HCT116 (cell line): ENCODE measurements around the gene PRM1. TPM values are rescaled to one million over a fixed set of nuclear protein-coding genes. Genes with fewer than 3 reads are reported as not detected.

Experiments used
- ATAC-seq: fragments of 200-7000 bp; cut with Tn5 transposase; 2 replicates; pipeline ENCODE4 v1.9.1; 2020; ENCODE audit warnings: mild to moderate bottlenecking, moderate library complexity
- BruUV-seq: library from RNA; stranded (reverse); fragments of 400-500 nt; replicated peaks from 2 replicates; lab custom pipeline; 2021; lab: Mats Ljungman, UMichigan
- CTCF ChIA-PET: fragments of 300-600 bp; sonication (Branson Sonifier 250); formaldehyde crosslinking; loops from one replicate; lab custom pipeline; 2021; ENCODE audit warnings: antibody characterized with exemption; lab: Charles Lee
- POLR2A ChIA-PET: fragments of 300-600, 350-600 bp; sonication (Branson Sonifier 250); formaldehyde crosslinking; loops from one replicate; lab custom pipeline; 2021; ENCODE audit warnings: antibody characterized with exemption; lab: Charles Lee
- RAD21 ChIA-PET, 2 experiments: fragments of 300-600 bp; sonication (Branson Sonifier 250); formaldehyde crosslinking; loops; one replicate each; lab custom pipeline; 2023; ENCODE audit warnings: low total read pairs in 2 of 2; ENCODE audit not compliant: uncharacterized antibody in 2 of 2, unreplicated experiment in 2 of 2, low non-redundant PET in 1 of 2; lab: Charles Lee
- DNase-seq: peaks from one replicate; pipeline ENCODE4 v3.0.0-alpha.2; 2010; ENCODE audit warnings: low read depth, low spot score
- H2AFZ ChIP-seq: fragments of 200-600 bp; shearing (Covaris generic), sonication (generic); 2 replicates; pipeline ENCODE4 v1.6.1; 2017; ENCODE audit warnings: low read depth, mixed run types, mixed read lengths, antibody characterized with exemption, low read length; ENCODE audit not compliant: poor library complexity, severe bottlenecking
- H3K27ac ChIP-seq: 2 replicates; pipeline ENCODE4 v1.5.1; 2012; ENCODE audit warnings: low read depth, low read length
- H3K27me3 ChIP-seq: fragments of 200-600 bp; sonication (generic); 2 replicates; pipeline ENCODE4 v1.6.1; 2016; ENCODE audit warnings: mixed run types, low read length, mixed read lengths; ENCODE audit not compliant: insufficient read depth
- H3K36me3 ChIP-seq, 2 experiments: fragments of 200-500 bp in 1 of 2; fragments of 200-600 bp in 1 of 2; sonication (Bioruptor generic) in 1 of 2; sonication (generic) in 1 of 2; 2 replicates each; pipeline versions ENCODE4 v1.5.1 to v1.6.1; 2014 to 2016; ENCODE audit warnings: low read length in 2 of 2, inconsistent platforms in 1 of 2, mixed read lengths in 1 of 2, mixed run types in 1 of 2; ENCODE audit not compliant: insufficient read depth in 2 of 2, control insufficient read depth in 1 of 2
- H3K4me1 ChIP-seq, 2 experiments: fragments of 200-600 bp in 1 of 2; sonication (generic) in 1 of 2; 2 replicates each; pipeline versions ENCODE4 v1.5.1 to v1.6.1; 2012 to 2017; ENCODE audit warnings: low read length in 2 of 2, inconsistent platforms in 1 of 2, mild to moderate bottlenecking in 1 of 2, mixed read lengths in 1 of 2, mixed run types in 1 of 2, moderate library complexity in 1 of 2; ENCODE audit not compliant: insufficient read depth in 2 of 2, control insufficient read depth in 1 of 2
- H3K4me2 ChIP-seq: fragments of 200-600 bp; sonication (generic); 2 replicates; pipeline ENCODE4 v1.6.1; 2017; ENCODE audit warnings: mixed run types, low read length, mixed read lengths
- H3K4me3 ChIP-seq, 2 experiments: fragments of 200-600 bp in 1 of 2; sonication (generic) in 1 of 2; replicated peaks in 1 of 2; 2 replicates each; pipeline ENCODE4 v1.5.1; 2011 to 2016; ENCODE audit warnings: low read length in 2 of 2, control low read depth in 1 of 2, low read depth in 1 of 2, mild to moderate bottlenecking in 1 of 2, mixed read lengths in 1 of 2, mixed run types in 1 of 2
- H3K79me2 ChIP-seq: fragments of 200-600 bp; sonication (generic); 2 replicates; pipeline ENCODE4 v1.6.1; 2017; ENCODE audit warnings: mild to moderate bottlenecking, mixed run types, low read length, moderate library complexity, mixed read lengths; ENCODE audit not compliant: insufficient read depth
- H3K9ac ChIP-seq: fragments of 200-600 bp; sonication (generic); 2 replicates; pipeline ENCODE4 v1.6.1; 2016; ENCODE audit warnings: low read length, mixed read lengths
- H3K9me2 ChIP-seq: fragments of 200-600 bp; sonication (generic), shearing (Covaris generic); 2 replicates; pipeline ENCODE4 v1.6.1; 2017; ENCODE audit warnings: mixed run types, mild to moderate bottlenecking, moderate library complexity; ENCODE audit not compliant: insufficient read depth
- H3K9me3 ChIP-seq, 2 experiments: fragments of 200-500 bp in 1 of 2; fragments of 200-600 bp in 1 of 2; sonication (Bioruptor generic) in 1 of 2; sonication (generic) in 1 of 2; 2 replicates each; pipeline ENCODE4 v1.6.1; 2014 to 2017; ENCODE audit warnings: low read length in 2 of 2, mixed read lengths in 2 of 2, inconsistent platforms in 1 of 2, low read depth in 1 of 2, mild to moderate bottlenecking in 1 of 2, mixed run types in 1 of 2, moderate library complexity in 1 of 2; ENCODE audit not compliant: control insufficient read depth in 1 of 2, insufficient read depth in 1 of 2
- H4K20me1 ChIP-seq: fragments of 200-600 bp; sonication (generic), shearing (Covaris generic); 2 replicates; pipeline ENCODE4 v1.6.1; 2017; ENCODE audit warnings: mixed run types, mild to moderate bottlenecking, moderate library complexity; ENCODE audit not compliant: insufficient read depth
- CBX3 ChIP-seq: IDR thresholded peaks from 2 replicates; pipeline ENCODE4 v1.6.1; 2012; ENCODE audit warnings: low read depth
- EZH2 ChIP-seq: fragments of 200-600 bp; sonication (generic); IDR thresholded peaks from 2 replicates; pipeline ENCODE4 v1.6.1; 2017; ENCODE audit warnings: antibody characterized with exemption, mixed run types
- JUND ChIP-seq: IDR thresholded peaks from 2 replicates; pipeline ENCODE4 v1.6.1; 2012
- POLR2AphosphoS5 ChIP-seq: IDR thresholded peaks from 2 replicates; pipeline ENCODE4 v1.6.1; 2011; ENCODE audit warnings: mild to moderate bottlenecking, low read depth, low read length, moderate library complexity
- RAD21 ChIP-seq: IDR thresholded peaks from 2 replicates; pipeline ENCODE4 v1.6.1; 2012; ENCODE audit warnings: low read depth, mild to moderate bottlenecking
- SIN3A ChIP-seq: IDR thresholded peaks from 2 replicates; pipeline ENCODE4 v1.6.1; 2012; ENCODE audit warnings: low read depth
- SP1 ChIP-seq: IDR thresholded peaks from 2 replicates; pipeline ENCODE4 v1.6.1; 2012; ENCODE audit warnings: low read depth
- SRF ChIP-seq: IDR thresholded peaks from 2 replicates; pipeline ENCODE4 v1.6.1; 2012; ENCODE audit warnings: low read depth
- TCF7L2 ChIP-seq: IDR thresholded peaks from 2 replicates; pipeline ENCODE4 v1.7.0; 2011; ENCODE audit warnings: borderline replicate concordance, inconsistent platforms; ENCODE audit not compliant: insufficient read depth, insufficient read length; ENCODE audit errors: extremely low read depth
- YY1 ChIP-seq: IDR thresholded peaks from 2 replicates; pipeline ENCODE4 v1.6.1; 2011; ENCODE audit warnings: low read length, low read depth, moderate library complexity, mild to moderate bottlenecking; ENCODE audit not compliant: insufficient replicate concordance; ENCODE audit errors: extremely low read depth
- ZFX ChIP-seq: fragments of 450-650 bp; IDR thresholded peaks from 2 replicates; pipeline ENCODE4 v1.6.1; 2017
- intact Hi-C: fragments of 100-400 bp; cut with micrococcal nuclease; formaldehyde crosslinking; loops from 2 replicates; pipeline ENCODE4 v1.10.0; 2022
- total RNA-seq: library from RNA; stranded (reverse); gene quantifications from one replicate; pipeline ENCODE4 v1.2.1, GENCODE V29; 2021; ENCODE audit not compliant: unreplicated experiment
- TF ChIP-seq, protein P1 (sequence below): IDR thresholded peaks from 2 replicates; pipeline ENCODE4 v1.6.1; 2012; ENCODE audit warnings: low read depth
- TF ChIP-seq, protein P2 (sequence below): IDR thresholded peaks from 2 replicates; pipeline ENCODE4 v1.6.1; 2011; ENCODE audit warnings: mild to moderate bottlenecking, low read length, moderate library complexity; ENCODE audit not compliant: insufficient replicate concordance; ENCODE audit errors: extremely low read depth
- TF ChIP-seq, protein P3 (sequence below): IDR thresholded peaks from 2 replicates; pipeline ENCODE4 v1.6.1; 2012

Gene PRM1
- total RNA-seq, 1 experiment from 2014 or later: not detected

DNA sequence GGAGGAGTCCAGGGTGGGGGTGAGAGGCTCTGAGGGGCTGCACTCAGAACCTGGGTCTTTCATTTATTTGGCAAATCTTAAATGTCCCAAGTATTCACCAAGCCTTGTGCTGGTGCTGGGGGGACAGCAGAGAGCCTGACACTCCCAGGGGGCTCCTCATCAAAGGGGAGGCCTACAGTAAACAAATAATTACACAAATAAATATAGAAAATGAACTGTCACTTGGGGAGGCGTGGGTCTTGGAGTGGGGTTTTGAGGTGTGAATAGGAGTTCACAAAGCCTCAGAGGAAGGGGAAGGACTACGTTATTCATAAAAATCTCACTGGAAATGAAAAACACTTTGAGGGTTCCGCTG is 15.2 kb upstream of the PRM1 start:
- ChIA-PET RAD21 (no interaction called here), POLR2A (no interaction called here), CTCF (interaction anchor here (0.9 kb wide), 1 partner anchor 40 kb away, joined by 4 read pairs; the partner anchor contains the start of gene SOCS1)
- intact Hi-C loops: no loop called here
- no peaks in the 10 kb centered on the region for H3K79me2 ChIP-seq
- no peak for DNase-seq
- TF ChIP-seq SP1 (no peak), SIN3A (no peak), JUND (no peak), ZFX (no peak), RAD21 (no peak), TCF7L2 (no peak), POLR2AphosphoS5 (no peak), YY1 (no peak), CBX3 (no peak), SRF (no peak), EZH2 (no peak)
- TF ChIP-seq, protein P1, sequence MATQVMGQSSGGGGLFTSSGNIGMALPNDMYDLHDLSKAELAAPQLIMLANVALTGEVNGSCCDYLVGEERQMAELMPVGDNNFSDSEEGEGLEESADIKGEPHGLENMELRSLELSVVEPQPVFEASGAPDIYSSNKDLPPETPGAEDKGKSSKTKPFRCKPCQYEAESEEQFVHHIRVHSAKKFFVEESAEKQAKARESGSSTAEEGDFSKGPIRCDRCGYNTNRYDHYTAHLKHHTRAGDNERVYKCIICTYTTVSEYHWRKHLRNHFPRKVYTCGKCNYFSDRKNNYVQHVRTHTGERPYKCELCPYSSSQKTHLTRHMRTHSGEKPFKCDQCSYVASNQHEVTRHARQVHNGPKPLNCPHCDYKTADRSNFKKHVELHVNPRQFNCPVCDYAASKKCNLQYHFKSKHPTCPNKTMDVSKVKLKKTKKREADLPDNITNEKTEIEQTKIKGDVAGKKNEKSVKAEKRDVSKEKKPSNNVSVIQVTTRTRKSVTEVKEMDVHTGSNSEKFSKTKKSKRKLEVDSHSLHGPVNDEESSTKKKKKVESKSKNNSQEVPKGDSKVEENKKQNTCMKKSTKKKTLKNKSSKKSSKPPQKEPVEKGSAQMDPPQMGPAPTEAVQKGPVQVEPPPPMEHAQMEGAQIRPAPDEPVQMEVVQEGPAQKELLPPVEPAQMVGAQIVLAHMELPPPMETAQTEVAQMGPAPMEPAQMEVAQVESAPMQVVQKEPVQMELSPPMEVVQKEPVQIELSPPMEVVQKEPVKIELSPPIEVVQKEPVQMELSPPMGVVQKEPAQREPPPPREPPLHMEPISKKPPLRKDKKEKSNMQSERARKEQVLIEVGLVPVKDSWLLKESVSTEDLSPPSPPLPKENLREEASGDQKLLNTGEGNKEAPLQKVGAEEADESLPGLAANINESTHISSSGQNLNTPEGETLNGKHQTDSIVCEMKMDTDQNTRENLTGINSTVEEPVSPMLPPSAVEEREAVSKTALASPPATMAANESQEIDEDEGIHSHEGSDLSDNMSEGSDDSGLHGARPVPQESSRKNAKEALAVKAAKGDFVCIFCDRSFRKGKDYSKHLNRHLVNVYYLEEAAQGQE: no peak
- TF ChIP-seq, protein P2, sequence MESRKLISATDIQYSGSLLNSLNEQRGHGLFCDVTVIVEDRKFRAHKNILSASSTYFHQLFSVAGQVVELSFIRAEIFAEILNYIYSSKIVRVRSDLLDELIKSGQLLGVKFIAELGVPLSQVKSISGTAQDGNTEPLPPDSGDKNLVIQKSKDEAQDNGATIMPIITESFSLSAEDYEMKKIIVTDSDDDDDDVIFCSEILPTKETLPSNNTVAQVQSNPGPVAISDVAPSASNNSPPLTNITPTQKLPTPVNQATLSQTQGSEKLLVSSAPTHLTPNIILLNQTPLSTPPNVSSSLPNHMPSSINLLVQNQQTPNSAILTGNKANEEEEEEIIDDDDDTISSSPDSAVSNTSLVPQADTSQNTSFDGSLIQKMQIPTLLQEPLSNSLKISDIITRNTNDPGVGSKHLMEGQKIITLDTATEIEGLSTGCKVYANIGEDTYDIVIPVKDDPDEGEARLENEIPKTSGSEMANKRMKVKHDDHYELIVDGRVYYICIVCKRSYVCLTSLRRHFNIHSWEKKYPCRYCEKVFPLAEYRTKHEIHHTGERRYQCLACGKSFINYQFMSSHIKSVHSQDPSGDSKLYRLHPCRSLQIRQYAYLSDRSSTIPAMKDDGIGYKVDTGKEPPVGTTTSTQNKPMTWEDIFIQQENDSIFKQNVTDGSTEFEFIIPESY: no peak
- TF ChIP-seq, protein P3, sequence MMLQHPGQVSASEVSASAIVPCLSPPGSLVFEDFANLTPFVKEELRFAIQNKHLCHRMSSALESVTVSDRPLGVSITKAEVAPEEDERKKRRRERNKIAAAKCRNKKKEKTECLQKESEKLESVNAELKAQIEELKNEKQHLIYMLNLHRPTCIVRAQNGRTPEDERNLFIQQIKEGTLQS: no peak
- BruUV-seq: no TSS peak
- H3K9me2 ChIP-seq: no peaks in the 10 kb centered on the region
- H3K4me3 ChIP-seq: no peak overlapping the region
- no peak overlapping the region for H3K27ac ChIP-seq
- no peaks in the 10 kb centered on the region for H4K20me1 ChIP-seq
- H3K9me3 ChIP-seq: no peaks in the 10 kb centered on the region
- no peak overlapping the region for H3K4me2 ChIP-seq
- H3K9ac ChIP-seq: no peak overlapping the region
- no peaks in the 10 kb centered on the region for H3K4me1 ChIP-seq
- no peaks in the 10 kb centered on the region for H3K36me3 ChIP-seq
- ATAC-seq: no peak
- no peaks in the 10 kb centered on the region for H3K27me3 ChIP-seq
- H2AFZ ChIP-seq: no peak overlapping the region
